ENCODE data around the gene EMC1.
"Not testable (repeated sequence)": the region's sequence is repeated elsewhere in the genome, so short reads cannot be mapped to it uniquely, and the experiment has no call there.

Gene EMC1

GRCh38 chr1:19189270-19189669 lies 62.1 kb downstream of the EMC1 start:
- no peak for DNase-seq (ENCODE audit: low spot score)

DNA sequence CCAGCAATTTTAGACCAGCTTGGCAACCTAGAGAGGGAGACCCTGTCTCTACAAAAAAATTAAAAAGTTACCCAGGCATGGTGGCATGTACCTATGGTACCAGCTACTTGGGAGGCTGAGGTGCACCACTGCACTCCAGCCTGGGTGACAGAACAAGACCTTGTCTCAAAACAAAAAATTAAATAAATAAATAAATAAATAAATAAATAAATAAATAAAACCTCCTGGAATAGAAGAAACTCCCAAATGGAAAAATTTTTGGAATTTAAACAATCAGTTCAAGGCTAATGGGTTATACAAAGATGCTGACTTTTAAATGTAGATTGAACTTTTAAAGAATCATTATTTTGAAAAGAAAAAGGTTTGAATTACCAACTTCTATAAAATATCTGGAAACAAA lies 63.5 kb downstream of the EMC1 start:
- DNase-seq (ENCODE audit: low spot score): no peak

DNA sequence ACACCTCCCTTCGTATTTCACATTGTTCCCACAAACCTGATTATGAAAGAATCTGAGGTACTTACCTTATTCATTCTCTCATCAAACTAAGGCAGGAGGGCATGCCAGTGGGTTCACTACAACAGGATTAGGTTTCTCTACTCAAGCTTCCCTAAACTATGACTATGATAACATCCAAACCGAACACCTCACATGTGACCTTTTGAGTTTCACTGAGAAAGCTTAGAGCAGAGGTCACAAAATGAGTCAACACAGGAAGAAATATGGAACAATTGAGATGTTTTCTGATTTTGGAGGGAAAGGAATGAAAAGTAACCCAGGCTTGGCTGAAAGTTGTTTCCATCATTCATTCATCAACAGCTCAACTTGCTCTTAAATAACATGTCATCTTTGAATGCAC lies 65.3 kb downstream of the EMC1 start:
- DNase-seq (ENCODE audit: low spot score): no peak

- DNase-seq (ENCODE audit: low spot score): no peak
Measured at GRCh38 chr1:19182223-19182622, 69.1 kb downstream of the EMC1 start.

DNA sequence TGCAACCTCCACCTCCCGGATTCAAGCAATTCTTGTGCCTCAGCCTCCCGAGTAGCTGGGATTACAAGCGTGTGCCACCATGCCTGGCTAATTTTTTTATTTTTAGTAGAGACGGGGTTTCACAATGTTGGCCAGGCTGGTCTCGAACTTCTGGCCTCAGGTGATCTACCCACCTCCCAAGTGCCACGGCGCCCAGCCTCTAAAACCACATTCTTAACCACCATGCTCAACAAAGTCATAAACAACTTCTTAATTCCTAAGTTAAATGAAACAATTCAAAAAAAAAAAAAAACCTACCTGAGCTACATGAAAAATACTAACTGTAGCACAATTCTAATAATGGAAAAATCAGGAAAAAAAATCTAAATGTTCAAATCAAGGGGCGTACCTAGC lies 71.1 kb downstream of the EMC1 start:
- not testable (repeated sequence) for DNase-seq (ENCODE audit: low spot score)

DNA sequence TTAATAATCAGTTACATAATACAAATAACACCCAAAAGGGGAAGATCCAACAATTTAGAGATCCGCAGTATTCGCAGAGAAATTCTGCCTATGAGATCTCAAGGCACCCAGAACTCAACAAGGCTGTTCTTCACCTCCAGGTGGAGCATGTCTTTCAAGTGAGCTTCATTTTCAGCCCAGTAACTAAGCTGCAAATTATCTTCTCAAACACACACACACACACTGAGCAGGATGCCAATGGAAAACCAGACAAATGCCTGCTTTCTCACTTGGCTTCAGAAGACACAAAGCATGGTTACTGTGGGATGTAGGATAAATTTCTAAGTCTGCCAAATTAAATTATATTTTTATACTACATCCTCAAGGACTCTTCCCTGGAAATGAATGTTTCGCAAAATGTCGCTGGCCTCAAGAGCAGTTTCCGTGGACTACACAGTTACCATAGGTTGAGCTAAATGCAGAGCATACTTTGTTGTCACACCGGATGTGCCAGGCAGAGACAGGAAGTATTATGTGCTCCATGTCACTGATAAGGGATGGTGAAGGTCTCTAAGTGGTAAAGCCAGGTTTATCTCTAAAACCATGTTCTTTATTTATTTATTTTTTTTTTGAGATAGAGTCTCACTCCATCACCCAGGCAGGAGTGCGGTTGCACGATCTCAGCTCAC lies 71.6 kb downstream of the EMC1 start:
- DNase-seq (ENCODE audit: low spot score): peak; percentile 31

DNA sequence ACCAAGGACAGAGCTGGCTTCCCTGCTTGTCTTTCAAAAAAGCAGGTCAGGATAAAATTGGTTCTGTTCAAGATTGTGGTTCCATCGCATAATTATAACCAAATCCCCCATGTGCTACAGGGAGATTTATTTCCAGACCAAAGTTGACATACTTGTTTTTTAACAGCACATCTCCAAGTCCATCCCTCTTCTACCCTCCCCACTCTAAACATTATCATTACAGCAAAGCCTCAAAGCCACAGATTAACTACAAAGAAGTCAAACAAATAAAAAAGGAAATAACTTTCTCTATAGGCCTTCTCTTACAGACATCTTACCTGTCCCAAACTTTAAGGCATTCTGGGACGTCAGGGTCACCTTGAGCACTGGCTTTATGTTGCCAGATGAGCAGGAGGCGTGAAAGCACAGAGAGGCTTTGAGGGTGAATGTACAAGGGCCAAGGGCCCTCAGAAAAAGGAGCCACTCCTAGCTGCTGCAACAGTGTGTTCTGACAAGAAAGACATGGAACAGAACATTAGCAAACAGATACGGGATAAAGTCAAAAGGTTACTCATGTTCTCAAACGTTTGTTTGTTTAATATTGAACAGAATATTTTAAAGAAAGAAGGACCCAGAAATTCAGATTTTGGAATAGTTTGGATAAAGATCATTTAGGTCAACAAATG lies 72.5 kb downstream of the EMC1 start:
- no peak for DNase-seq (ENCODE audit: low spot score)

DNA sequence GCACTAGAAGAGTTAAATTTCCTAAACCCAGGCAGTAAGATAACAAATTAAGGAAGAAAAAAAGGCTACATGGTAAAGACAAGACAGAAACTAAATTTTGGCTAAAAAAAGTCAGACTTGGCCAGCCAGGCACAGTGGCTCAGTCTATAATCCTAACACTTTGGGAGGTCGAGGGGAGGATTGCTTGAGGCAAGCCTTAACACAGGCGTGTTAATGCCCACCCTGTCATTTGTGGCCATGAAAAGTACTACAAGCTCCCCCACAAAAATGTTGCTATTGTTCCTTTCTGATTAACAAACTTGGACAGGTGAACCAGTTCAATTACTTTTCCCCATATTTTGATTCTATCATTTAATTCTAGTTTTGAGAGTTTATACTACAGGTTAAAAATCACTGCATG lies 73.5 kb downstream of the EMC1 start:
- no peak for DNase-seq (ENCODE audit: low spot score)

DNA sequence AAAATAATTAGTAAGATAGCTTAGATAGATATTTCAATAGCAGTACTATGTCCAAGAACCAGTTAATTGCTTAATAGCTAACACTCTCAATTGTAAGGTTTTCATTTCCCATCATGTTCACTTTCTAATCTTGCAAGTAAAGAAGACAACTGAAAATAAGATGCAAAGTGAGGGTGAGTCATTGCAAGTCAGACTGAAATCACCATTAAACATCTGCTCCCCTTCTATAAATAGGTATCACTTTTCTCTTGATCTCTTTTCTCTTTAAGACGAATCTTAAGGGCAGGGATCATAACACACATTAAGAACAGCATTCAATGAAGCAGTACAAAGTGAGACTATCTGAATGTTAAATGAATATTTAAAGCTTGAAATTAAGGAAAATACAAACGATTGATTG lies 81.7 kb downstream of the EMC1 start:
- DNase-seq (ENCODE audit: low spot score): no peak

DNA sequence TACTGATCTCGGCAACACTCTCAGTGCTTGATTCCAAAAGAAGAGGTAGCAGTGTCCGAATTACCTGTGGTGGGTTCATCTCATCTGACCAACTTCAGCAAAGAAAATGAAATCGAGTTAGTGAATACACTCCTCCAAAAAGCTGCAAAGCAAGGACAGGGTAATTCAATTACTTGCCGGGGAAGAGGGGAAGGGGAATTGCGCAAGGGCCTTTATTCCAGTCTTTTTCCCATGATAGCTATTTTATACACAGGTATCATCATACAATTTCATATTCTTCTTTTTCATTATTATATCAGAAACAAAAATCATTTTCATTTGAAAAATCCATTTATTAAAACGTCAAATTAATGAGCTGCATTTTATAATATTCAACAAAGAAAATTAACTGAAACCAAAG lies 84.2 kb downstream of the EMC1 start:
- no peak for DNase-seq (ENCODE audit: low spot score)

DNA sequence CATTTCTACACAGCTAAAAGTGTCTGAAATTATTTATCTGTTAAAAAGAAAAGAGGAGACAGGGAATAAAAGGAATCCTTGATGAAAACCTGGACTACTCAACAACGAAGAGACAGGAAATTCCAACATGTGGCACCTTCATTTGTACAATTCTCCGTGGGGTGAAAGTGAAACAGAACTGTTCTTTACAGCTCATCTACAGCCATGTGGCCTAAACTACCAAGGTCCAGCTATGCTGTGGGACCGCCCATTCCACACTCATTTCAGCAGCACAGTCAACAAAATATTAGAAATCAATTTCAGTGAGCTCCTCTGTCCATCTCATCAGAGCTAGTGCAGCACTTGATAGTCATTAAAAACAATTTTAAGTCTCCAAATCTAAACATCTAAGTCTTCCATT lies 85.3 kb downstream of the EMC1 start:
- no peak for DNase-seq (ENCODE audit: low spot score)
